Loucy (cell line): ENCODE results near the gene AP3S1.
"Not testable (repeated sequence)": the region's sequence is repeated elsewhere in the genome, so short reads cannot be mapped to it uniquely, and the experiment has no call there.

Source experiments
- H2AFZ ChIP-seq: fragments of 200-600 bp; sonication (generic); 2 replicates; pipeline ENCODE4 v1.6.0; 2016; ENCODE audit warnings: antibody characterized with exemption, mild to moderate bottlenecking, low read length, moderate library complexity
- H3F3A ChIP-seq: fragments of 200-600 bp; 2 replicates; pipeline ENCODE4 v1.6.0; 2016; ENCODE audit warnings: antibody characterized with exemption, low read depth, mild to moderate bottlenecking
- H3K27me3 ChIP-seq: fragments of 200-600 bp; sonication (generic); 2 replicates; pipeline ENCODE4 v1.6.1; 2014; ENCODE audit warnings: low read length, mild to moderate bottlenecking; ENCODE audit not compliant: insufficient read depth, poor library complexity, severe bottlenecking
- H3K36me3 ChIP-seq: fragments of 200-600 bp; sonication (generic); 2 replicates; pipeline ENCODE4 v1.6.1; 2016; ENCODE audit warnings: low read length; ENCODE audit not compliant: insufficient read depth
- H3K4me1 ChIP-seq: fragments of 200-600 bp; sonication (generic); 2 replicates; pipeline ENCODE4 v1.5.1; 2014; ENCODE audit warnings: low read length, mild to moderate bottlenecking; ENCODE audit not compliant: insufficient read depth, poor library complexity, severe bottlenecking
- H3K4me2 ChIP-seq: fragments of 200-600 bp; sonication (generic); 2 replicates; pipeline ENCODE4 v1.6.0; 2014; ENCODE audit warnings: antibody characterized with exemption, low read length, low read depth, mild to moderate bottlenecking; ENCODE audit not compliant: poor library complexity, severe bottlenecking
- H3K4me3 ChIP-seq: fragments of 200-600 bp; sonication (generic); 2 replicates; pipeline ENCODE4 v1.5.1; 2014; ENCODE audit warnings: low read length, mild to moderate bottlenecking, mixed read lengths; ENCODE audit not compliant: poor library complexity, severe bottlenecking
- H3K79me2 ChIP-seq: fragments of 200-600 bp; sonication (generic); 2 replicates; pipeline ENCODE4 v1.6.1; 2014; ENCODE audit warnings: low read length; ENCODE audit not compliant: insufficient read depth
- H3K9ac ChIP-seq: fragments of 200-600 bp; sonication (generic); 2 replicates; pipeline ENCODE4 v1.6.0; 2014; ENCODE audit warnings: mild to moderate bottlenecking, low read depth, low read length, moderate library complexity; ENCODE audit not compliant: poor library complexity, severe bottlenecking
- H3K9me2 ChIP-seq: fragments of 200-600 bp; sonication (generic); replicated peaks from 2 replicates; pipeline ENCODE4 v1.6.1; 2016; ENCODE audit warnings: low read depth, low read length, mixed read lengths
- H3K9me3 ChIP-seq: fragments of 200-600 bp; sonication (generic); 2 replicates; pipeline ENCODE4 v1.6.1; 2014; ENCODE audit warnings: mild to moderate bottlenecking, antibody characterized with exemption, low read length, low read depth; ENCODE audit not compliant: insufficient read depth
- H4K20me1 ChIP-seq: fragments of 200-600 bp; sonication (generic); 2 replicates; pipeline ENCODE4 v1.6.0; 2014; ENCODE audit warnings: antibody characterized with exemption, low read length, mild to moderate bottlenecking; ENCODE audit not compliant: insufficient read depth, poor library complexity, severe bottlenecking
- CTCF ChIP-seq: fragments of 200-600 bp; sonication (generic); conservative IDR thresholded peaks from 2 replicates; pipeline ENCODE4 v1.5.1; 2014; ENCODE audit warnings: mild to moderate bottlenecking, antibody characterized with exemption, low read length
- EZH2phosphoT487 ChIP-seq: fragments of 200-600 bp; IDR thresholded peaks from 2 replicates; pipeline ENCODE4 v1.6.1; 2018; ENCODE audit warnings: antibody characterized with exemption, mild to moderate bottlenecking, moderate library complexity, borderline replicate concordance

AP3S1 gene

DNA sequence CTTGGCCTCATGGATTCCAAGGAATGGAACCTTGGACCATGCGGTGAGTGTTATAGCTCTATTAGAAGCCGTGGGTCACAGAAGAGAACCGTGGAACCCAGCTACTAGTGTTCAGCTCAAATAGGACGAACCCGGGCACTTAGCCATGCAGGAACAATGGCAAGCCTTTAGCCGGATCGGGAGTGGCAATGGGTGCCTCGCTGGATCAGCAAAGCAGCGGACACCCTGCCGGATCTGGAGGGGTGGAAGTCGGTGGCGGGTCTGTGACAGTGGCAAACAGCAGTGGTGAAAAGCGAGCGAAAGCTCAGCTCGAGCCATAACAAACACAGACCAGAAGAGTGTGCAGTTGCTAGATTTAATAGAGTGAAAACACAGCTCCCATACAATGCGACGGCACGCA lies 22.9 kb upstream of the AP3S1 start:
- Histone ChIP-seq H3K9me3 (no peaks in the 10 kb centered on the region), H3K9ac (no peak overlapping the region), H3K9me2 (no peaks in the 10 kb centered on the region), H3F3A (no peaks in the 10 kb centered on the region), H3K4me3 (no peak overlapping the region), H4K20me1 (no peaks in the 10 kb centered on the region), H3K27me3 (no peaks in the 10 kb centered on the region), H3K36me3 (no peaks in the 10 kb centered on the region), H3K79me2 (no peaks in the 10 kb centered on the region), H3K4me1 (no peaks in the 10 kb centered on the region), H3K4me2 (no peak overlapping the region), H2AFZ (no peak overlapping the region)
- TF ChIP-seq CTCF (no peak), EZH2phosphoT487 (no peak)

- H3K4me2 ChIP-seq = no peak overlapping the region
- no peak overlapping the region for H3K9ac ChIP-seq
- no peaks in the 10 kb centered on the region for H4K20me1 ChIP-seq
- no peaks in the 10 kb centered on the region for H3K9me2 ChIP-seq
- H3K79me2 ChIP-seq = no peaks in the 10 kb centered on the region
- H2AFZ ChIP-seq = no peak overlapping the region
- no peaks in the 10 kb centered on the region for H3K9me3 ChIP-seq
- H3K36me3 ChIP-seq = no peaks in the 10 kb centered on the region
- no peaks in the 10 kb centered on the region for H3K27me3 ChIP-seq
- H3K4me1 ChIP-seq = no peaks in the 10 kb centered on the region
- no peak overlapping the region for H3K4me3 ChIP-seq
- TF ChIP-seq CTCF (no peak), EZH2phosphoT487 (no peak)
- H3F3A ChIP-seq = no peaks in the 10 kb centered on the region
These were observed 20.9 kb upstream of the AP3S1 start for GRCh38 chr5:115820846-115821245.

GRCh38 chr5:115824983-115825382 lies 16.8 kb upstream of the AP3S1 start:
- not testable (repeated sequence) for H4K20me1 ChIP-seq, H3K9me2 ChIP-seq, H3K9ac ChIP-seq, H3K9me3 ChIP-seq, H3K4me1 ChIP-seq, H3K79me2 ChIP-seq, H2AFZ ChIP-seq, H3K4me3 ChIP-seq, H3K36me3 ChIP-seq, H3K27me3 ChIP-seq, H3F3A ChIP-seq, H3K4me2 ChIP-seq

- Histone ChIP-seq H3K4me3 (no peak overlapping the region), H3K9me3 (no peaks in the 10 kb centered on the region), H3K4me1 (no peaks in the 10 kb centered on the region), H3F3A (no peaks in the 10 kb centered on the region), H3K4me2 (no peak overlapping the region), H3K9me2 (no peaks in the 10 kb centered on the region), H3K79me2 (no peaks in the 10 kb centered on the region), H4K20me1 (no peaks in the 10 kb centered on the region), H3K27me3 (no peaks in the 10 kb centered on the region), H3K36me3 (no peaks in the 10 kb centered on the region), H3K9ac (no peak overlapping the region), H2AFZ (no peak overlapping the region)
- no peak for TF ChIP-seq EZH2phosphoT487
- TF ChIP-seq CTCF = no peak
These were observed 15.8 kb upstream of the AP3S1 start for GRCh38 chr5:115825948-115826347.
